CD8-positive, alpha-beta memory T cell (primary cell): ENCODE data around the gene ENDOU. TPM values are rescaled to one million over a fixed set of nuclear protein-coding genes. Genes with fewer than 3 reads are reported as not detected.
A peak's percentile ranks its signal among the peaks of the same experiment; 100 is the strongest.

Experiments
- CTCF ChIA-PET: fragments of 350-600 bp; sonication (Branson Sonifier 250); formaldehyde crosslinking; loops from one replicate; lab custom pipeline; 2021; ENCODE audit warnings: antibody characterized with exemption; lab: Charles Lee
- POLR2A ChIA-PET: fragments of 350-600 bp; sonication (Branson Sonifier 250); formaldehyde crosslinking; loops from one replicate; lab custom pipeline; 2021; ENCODE audit warnings: antibody characterized with exemption; lab: Charles Lee
- DNase-seq, 5 donors: peaks; one replicate each; pipeline versions ENCODE4 v3.0.0 to v3.0.0-alpha.2; 2020 to 2022; ENCODE audit warnings: mixed read lengths in 1 of 5
- H3K27ac ChIP-seq: one replicate; pipeline ENCODE4 v1.7.0; 2013; ENCODE audit warnings: low read depth, mild to moderate bottlenecking, low read length, moderate library complexity
- H3K27me3 ChIP-seq: 2 replicates; pipeline ENCODE4 v1.7.0; 2013; ENCODE audit warnings: low read length, mild to moderate bottlenecking; ENCODE audit not compliant: insufficient read depth, poor library complexity, severe bottlenecking
- H3K36me3 ChIP-seq: 2 replicates; pipeline ENCODE4 v1.7.0; 2013; ENCODE audit warnings: mild to moderate bottlenecking, low read length, moderate library complexity; ENCODE audit not compliant: insufficient read depth
- H3K4me1 ChIP-seq: 2 replicates; pipeline ENCODE4 v1.7.0; 2013; ENCODE audit warnings: mild to moderate bottlenecking, low read length, moderate library complexity; ENCODE audit not compliant: insufficient read depth
- H3K4me3 ChIP-seq: 2 replicates; pipeline ENCODE4 v1.7.0; 2013; ENCODE audit warnings: mild to moderate bottlenecking, low read length
- H3K9me3 ChIP-seq: 2 replicates; pipeline ENCODE4 v1.7.0; 2013; ENCODE audit warnings: mild to moderate bottlenecking, low read length
- H3K27ac Mint-ChIP-seq, 8 donors: one replicate each; pipeline ENCODE4 v1.8.0; 2020 to 2021; ENCODE audit warnings: mixed read lengths in 8 of 8, mild to moderate bottlenecking in 6 of 8, inconsistent platforms in 3 of 8, moderate library complexity in 3 of 8
- H3K27me3 Mint-ChIP-seq, 2 donors: one replicate each; pipeline ENCODE4 v1.8.0; 2020 to 2021; ENCODE audit warnings: mixed read lengths in 2 of 2, mild to moderate bottlenecking in 1 of 2, moderate library complexity in 1 of 2
- H3K36me3 Mint-ChIP-seq, 3 donors: one replicate each; pipeline ENCODE4 v1.8.0; 2020 to 2021; ENCODE audit warnings: mixed read lengths in 3 of 3, inconsistent platforms in 1 of 3, mild to moderate bottlenecking in 1 of 3
- H3K4me1 Mint-ChIP-seq, 3 donors: one replicate each; pipeline ENCODE4 v1.8.0; 2020 to 2021; ENCODE audit warnings: mixed read lengths in 3 of 3, inconsistent platforms in 1 of 3, mild to moderate bottlenecking in 1 of 3
- H3K4me3 Mint-ChIP-seq, 7 donors: one replicate each; pipeline ENCODE4 v1.8.0; 2020 to 2021; ENCODE audit warnings: mixed read lengths in 7 of 7, mild to moderate bottlenecking in 6 of 7, moderate library complexity in 4 of 7, inconsistent platforms in 2 of 7
- H3K9me3 Mint-ChIP-seq, 5 donors: one replicate each; pipeline ENCODE4 v1.8.0; 2020 to 2022; ENCODE audit warnings: mixed read lengths in 5 of 5, mild to moderate bottlenecking in 3 of 5, moderate library complexity in 2 of 5, inconsistent platforms in 1 of 5
- polyA plus RNA-seq: library from polyadenylated mRNA; unstranded; fragments of 300-500 nt; fragmentation: Illumina TruSeq; gene quantifications from one replicate; pipeline ENCODE4 v1.2.3, GENCODE V29; 2021
- total RNA-seq, 2 experiments: library from RNA; stranded (reverse); gene quantifications; one replicate each; pipeline ENCODE4 v1.2.3, GENCODE V29; 2021

The ENDOU gene
- total and polyA plus RNA-seq, 3 experiments from 2014 or later, result not detected

DNA sequence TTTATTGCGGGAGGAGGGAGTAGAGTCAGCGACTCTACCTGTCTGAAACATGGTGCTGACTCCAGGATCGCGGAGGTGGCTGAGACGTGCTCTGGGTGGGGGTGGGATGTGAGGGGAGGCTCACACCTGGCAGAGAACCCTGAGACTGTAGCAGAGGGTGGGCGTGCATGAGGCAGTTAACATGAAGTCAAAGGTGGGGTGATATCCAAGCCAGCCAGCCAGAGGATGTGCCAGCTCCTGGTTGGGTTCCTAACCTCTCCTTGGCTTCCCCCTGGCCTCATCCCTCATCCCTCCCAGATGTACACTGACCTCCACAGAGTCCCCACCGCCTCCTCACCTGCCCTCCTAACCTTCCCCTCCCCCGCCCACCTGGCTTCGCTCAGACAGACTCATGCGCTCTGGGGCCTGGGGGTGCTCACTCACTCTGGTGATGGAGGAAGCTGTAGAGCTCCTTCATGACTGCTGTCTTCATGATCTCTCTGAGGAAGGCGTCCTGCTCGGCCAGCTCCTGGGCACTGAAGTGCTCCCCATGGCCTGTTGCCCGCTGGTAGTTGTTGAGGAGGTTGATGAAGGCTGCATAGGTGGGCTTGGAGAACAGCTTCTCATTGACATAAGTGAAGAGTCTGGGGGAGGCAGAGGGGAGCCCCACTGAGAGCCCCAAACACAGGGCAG is 9.3 kb downstream of the ENDOU start:
- no peak for DNase-seq
- H3K27ac Mint-ChIP-seq, result peak overlapping the region in 1 of 8 donors; percentile 81
- Histone ChIP-seq H3K36me3 (no peaks in the 10 kb centered on the region), H3K9me3 (no peaks in the 10 kb centered on the region), H3K4me1 (peaks cover 23% of the 10 kb centered on the region), H3K4me3 (no peak overlapping the region), H3K27me3 (no peaks in the 10 kb centered on the region), H3K27ac (no peak overlapping the region)
- no peaks in the 10 kb centered on the region for H3K9me3 Mint-ChIP-seq
- peak overlapping the region in 1 of 7 donors; percentile 66 for H3K4me3 Mint-ChIP-seq
- H3K4me1 Mint-ChIP-seq, result peaks cover 10 to 22% (median 21%) of the 10 kb centered on the region in 3 donors
- peaks cover 0 to 5% (median 5%) of the 10 kb centered on the region in 3 donors for H3K36me3 Mint-ChIP-seq
- peaks cover 0 to 2% of the 10 kb centered on the region in 2 donors for H3K27me3 Mint-ChIP-seq
- ChIA-PET POLR2A (no interaction called here), CTCF (interaction anchor here (0.6 to 10.9 kb wide), 21 partner anchors 8 to 470 kb away, joined by 3 to 169 read pairs (median 8); partner anchors contain the start of genes ENDOU, RAPGEF3, RPAP3 and SLC48A1)

DNA sequence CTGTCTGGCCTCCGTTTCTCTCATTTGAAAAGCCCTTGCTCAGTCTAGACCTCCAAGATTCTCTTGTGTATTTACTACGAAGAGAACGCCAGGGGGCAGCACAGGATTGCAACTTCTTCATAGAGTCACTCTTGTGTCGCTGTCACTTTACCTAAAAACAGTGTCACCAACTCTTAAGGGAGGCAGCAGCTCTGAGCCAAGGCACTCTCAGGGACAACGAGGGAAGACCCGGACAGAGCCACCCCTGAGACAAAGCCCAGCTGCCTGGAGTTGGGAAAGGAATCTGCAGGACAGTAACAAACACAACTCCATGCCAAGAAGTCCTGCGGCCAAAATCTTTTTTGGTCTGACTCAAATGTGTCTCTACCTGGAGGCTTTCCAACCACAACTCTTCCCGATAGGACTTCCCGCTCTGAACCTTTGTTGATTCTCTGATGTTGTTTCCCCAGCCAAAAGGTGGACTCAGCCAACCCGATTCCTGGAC is 9.9 kb downstream of the ENDOU start:
- no peaks in the 10 kb centered on the region for H3K9me3 Mint-ChIP-seq
- ChIA-PET CTCF (interaction anchor here (0.6 to 10.9 kb wide), 22 partner anchors 8 to 471 kb away, joined by 3 to 169 read pairs (median 8); partner anchors contain the start of genes ENDOU, RAPGEF3, RPAP3 and SLC48A1), POLR2A (no interaction called here)
- Histone ChIP-seq H3K27me3 (no peaks in the 10 kb centered on the region), H3K4me3 (no peak overlapping the region), H3K27ac (no peak overlapping the region), H3K9me3 (no peaks in the 10 kb centered on the region), H3K4me1 (peaks cover 21% of the 10 kb centered on the region), H3K36me3 (no peaks in the 10 kb centered on the region)
- H3K27me3 Mint-ChIP-seq, result peaks cover 0 to 2% of the 10 kb centered on the region in 2 donors
- H3K4me3 Mint-ChIP-seq, result no peak overlapping the region
- H3K4me1 Mint-ChIP-seq, result peaks cover 6 to 16% (median 16%) of the 10 kb centered on the region in 3 donors
- H3K36me3 Mint-ChIP-seq, result peaks cover 0 to 6% (median 5%) of the 10 kb centered on the region in 3 donors
- peak overlapping the region in 4 of 8 donors; percentile 5 to 69 (median 17) for H3K27ac Mint-ChIP-seq
- peak; percentile 70 to 84 (median 74) for DNase-seq

DNA sequence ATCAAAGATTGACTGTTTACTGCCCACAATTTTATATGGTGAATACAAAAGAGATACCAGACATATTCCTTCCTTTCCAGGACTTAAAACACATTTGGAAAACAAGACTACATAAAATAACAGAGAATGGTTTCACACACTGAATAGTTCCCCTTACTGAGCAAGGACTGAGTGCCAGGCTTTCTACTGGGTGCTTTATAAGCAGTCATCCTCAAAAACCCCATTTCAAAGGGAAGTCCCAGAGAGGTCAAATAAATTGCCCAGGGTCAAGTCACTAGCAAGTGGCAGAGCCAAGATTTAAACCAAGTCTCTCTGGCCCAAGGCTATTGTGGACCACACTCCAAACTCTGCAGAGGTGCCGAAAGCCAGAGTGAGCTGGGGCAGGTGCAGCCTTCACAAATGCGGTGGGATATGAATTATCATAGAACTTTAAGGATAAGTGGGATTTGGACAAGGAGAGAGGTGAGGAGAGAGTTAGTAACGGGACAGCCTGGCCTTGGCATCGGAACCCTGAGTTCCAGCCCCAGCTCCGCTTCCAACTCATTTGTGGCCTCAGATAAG is 10.4 kb downstream of the ENDOU start:
- no peak for DNase-seq
- Histone ChIP-seq H3K4me3 (no peak overlapping the region), H3K4me1 (peaks cover 21% of the 10 kb centered on the region), H3K27me3 (no peaks in the 10 kb centered on the region), H3K36me3 (no peaks in the 10 kb centered on the region), H3K9me3 (no peaks in the 10 kb centered on the region), H3K27ac (no peak overlapping the region)
- Mint-ChIP-seq H3K36me3 (peaks cover 0 to 4% (median 2%) of the 10 kb centered on the region in 3 donors), H3K4me3 (no peak overlapping the region), H3K9me3 (no peaks in the 10 kb centered on the region), H3K27me3 (peaks cover 0 to 2% of the 10 kb centered on the region in 2 donors), H3K4me1 (peaks cover 6 to 16% (median 16%) of the 10 kb centered on the region in 3 donors), H3K27ac (peak overlapping the region in 3 of 8 donors; percentile 16 to 69 (median 18))
- POLR2A ChIA-PET, result no interaction called here
- CTCF ChIA-PET, result interaction anchor here (0.7 to 10.9 kb wide), 21 partner anchors 9 to 471 kb away, joined by 3 to 169 read pairs (median 8); partner anchors contain the start of genes ENDOU, RAPGEF3, RPAP3 and SLC48A1

DNA sequence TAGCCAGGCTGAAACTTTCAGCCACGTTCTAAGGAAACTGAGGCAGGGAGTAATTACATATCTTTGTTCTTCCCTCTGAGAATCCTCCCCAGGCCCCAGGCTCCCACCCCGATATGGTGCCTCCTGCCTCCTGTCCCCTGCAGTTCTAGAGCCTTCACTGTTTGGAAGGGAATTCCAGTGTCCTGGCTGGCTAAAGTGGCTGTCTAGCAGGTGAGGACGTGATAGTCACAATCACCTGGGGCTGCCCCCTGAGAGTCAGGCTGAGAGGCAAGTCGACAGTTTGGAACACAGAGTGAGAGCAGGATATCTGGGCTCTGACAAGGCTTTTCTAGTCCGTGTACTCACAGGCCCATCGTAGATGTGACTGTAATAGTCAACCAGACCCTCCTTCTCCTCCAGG is 13.1 kb downstream of the ENDOU start:
- H3K9me3 ChIP-seq, result no peaks in the 10 kb centered on the region
- H3K4me3 Mint-ChIP-seq, result no peak overlapping the region
- POLR2A ChIA-PET, result no interaction called here
- H3K4me1 ChIP-seq, result peaks cover 34% of the 10 kb centered on the region
- no peaks in the 10 kb centered on the region for H3K27me3 ChIP-seq
- no peaks in the 10 kb centered on the region for H3K36me3 ChIP-seq
- CTCF ChIA-PET, result interaction anchor here (8.4 to 10.9 kb wide), 2 partner anchors 30 to 59 kb away, joined by 82 to 169 read pairs; partner anchors contain the start of gene SLC48A1
- H3K4me3 ChIP-seq, result no peak overlapping the region
- DNase-seq, result no peak
- H3K27me3 Mint-ChIP-seq, result peaks cover 0 to 2% of the 10 kb centered on the region in 2 donors
- H3K36me3 Mint-ChIP-seq, result peaks cover 0 to 3% (median 0%) of the 10 kb centered on the region in 3 donors
- no peak overlapping the region for H3K27ac ChIP-seq
- peaks cover 18 to 33% (median 29%) of the 10 kb centered on the region in 3 donors for H3K4me1 Mint-ChIP-seq
- no peak overlapping the region for H3K27ac Mint-ChIP-seq
- no peaks in the 10 kb centered on the region for H3K9me3 Mint-ChIP-seq

DNA sequence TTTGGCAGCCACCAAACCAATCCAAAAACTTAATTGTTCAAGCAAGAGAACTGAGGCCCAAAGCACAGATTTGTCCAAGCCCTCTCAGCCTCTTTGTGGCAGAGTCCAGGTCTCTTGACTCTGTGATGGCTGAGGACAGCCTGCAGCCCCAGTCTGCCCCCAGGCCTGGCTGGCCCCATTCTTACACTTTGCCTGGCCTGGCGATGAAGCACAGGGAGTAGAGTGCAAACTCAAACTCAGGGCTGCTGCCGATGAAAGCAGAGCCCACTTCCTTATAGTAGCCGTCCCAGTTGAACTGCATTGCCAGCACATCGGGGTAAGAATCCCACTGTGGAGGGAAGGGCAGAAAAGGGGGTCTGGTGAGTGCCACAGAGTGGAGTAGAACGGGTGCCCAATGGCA is 13.8 kb downstream of the ENDOU start:
- peaks cover 20 to 41% (median 35%) of the 10 kb centered on the region in 3 donors for H3K4me1 Mint-ChIP-seq
- Histone ChIP-seq H3K9me3 (no peaks in the 10 kb centered on the region), H3K4me1 (peaks cover 35% of the 10 kb centered on the region), H3K36me3 (no peaks in the 10 kb centered on the region), H3K4me3 (no peak overlapping the region), H3K27ac (no peak overlapping the region), H3K27me3 (no peaks in the 10 kb centered on the region)
- H3K4me3 Mint-ChIP-seq, result peak overlapping the region in 1 of 7 donors; percentile 55
- H3K36me3 Mint-ChIP-seq, result peaks cover 0 to 3% (median 1%) of the 10 kb centered on the region in 3 donors
- H3K9me3 Mint-ChIP-seq, result no peaks in the 10 kb centered on the region
- CTCF ChIA-PET, result interaction anchor here (1.9 to 10.9 kb wide), 3 partner anchors 31 to 126 kb away, joined by 4 to 169 read pairs (median 34); partner anchors contain the start of gene SLC48A1
- H3K27me3 Mint-ChIP-seq, result peaks cover 0 to 2% of the 10 kb centered on the region in 2 donors
- no peak for DNase-seq
- POLR2A ChIA-PET, result no interaction called here
- H3K27ac Mint-ChIP-seq, result no peak overlapping the region

DNA sequence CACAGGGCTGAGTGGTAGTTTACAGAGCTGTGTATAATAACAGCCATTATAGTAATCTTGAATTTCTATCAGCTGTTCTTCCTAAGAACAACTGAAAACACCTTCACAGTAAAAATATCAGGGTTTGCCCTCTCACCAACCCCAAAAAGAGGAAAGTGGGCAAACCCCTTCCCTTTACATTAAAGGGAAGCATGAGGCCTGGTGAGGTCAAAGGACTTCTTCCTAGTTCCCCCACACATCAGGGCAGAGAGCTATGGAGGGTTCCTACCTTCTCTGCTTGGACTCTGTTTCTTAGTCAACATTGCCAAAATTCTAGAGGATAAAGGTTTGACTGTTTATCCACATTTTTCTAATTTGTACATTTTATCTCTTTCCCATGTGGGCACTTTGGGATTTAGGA is 15.0 kb downstream of the ENDOU start:
- ChIA-PET POLR2A (no interaction called here), CTCF (interaction anchor here (1.0 to 10.9 kb wide), 4 partner anchors 32 to 127 kb away, joined by 3 to 169 read pairs (median 19); partner anchors contain the start of gene SLC48A1)
- Histone ChIP-seq H3K27ac (no peak overlapping the region), H3K4me3 (no peak overlapping the region), H3K9me3 (no peaks in the 10 kb centered on the region), H3K36me3 (no peaks in the 10 kb centered on the region), H3K4me1 (peaks cover 29% of the 10 kb centered on the region), H3K27me3 (no peaks in the 10 kb centered on the region)
- Mint-ChIP-seq H3K9me3 (no peaks in the 10 kb centered on the region), H3K27ac (peak overlapping the region in 1 of 8 donors; percentile 20), H3K36me3 (peaks cover 0 to 8% (median 3%) of the 10 kb centered on the region in 3 donors), H3K27me3 (peaks cover 0 to 2% of the 10 kb centered on the region in 2 donors), H3K4me1 (peaks cover 19 to 41% (median 36%) of the 10 kb centered on the region in 3 donors), H3K4me3 (no peak overlapping the region)
- no peak for DNase-seq

DNA sequence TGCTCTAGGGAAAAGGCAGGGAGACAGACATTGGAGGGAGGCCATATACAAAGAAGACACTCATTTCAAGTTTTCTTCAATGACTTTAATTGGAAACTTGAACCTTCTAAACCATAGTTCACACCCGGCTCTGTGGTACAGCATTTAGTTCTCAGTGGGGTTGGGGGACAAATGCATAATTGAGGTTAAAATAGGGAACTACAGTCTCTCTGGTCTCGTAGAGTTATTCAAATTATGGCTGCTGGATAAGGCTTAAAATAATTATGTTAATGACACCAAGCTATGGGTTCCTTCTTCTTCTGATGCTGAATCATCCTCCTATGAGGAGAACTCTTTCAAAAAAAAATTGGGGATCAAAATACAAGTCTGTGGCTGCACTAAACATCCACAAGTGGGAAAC is 15.6 kb downstream of the ENDOU start:
- H3K27ac ChIP-seq, result no peak overlapping the region
- ChIA-PET CTCF (interaction anchor here (1.0 to 10.9 kb wide), 4 partner anchors 33 to 128 kb away, joined by 3 to 169 read pairs (median 19); partner anchors contain the start of gene SLC48A1), POLR2A (no interaction called here)
- no peak overlapping the region for H3K4me3 ChIP-seq
- H3K4me1 ChIP-seq, result peaks cover 33% of the 10 kb centered on the region
- no peaks in the 10 kb centered on the region for H3K9me3 ChIP-seq
- Mint-ChIP-seq H3K4me1 (peaks cover 25 to 44% (median 39%) of the 10 kb centered on the region in 3 donors), H3K4me3 (no peak overlapping the region), H3K36me3 (peaks cover 0 to 9% (median 3%) of the 10 kb centered on the region in 3 donors), H3K27ac (peak overlapping the region in 2 of 8 donors; percentile 9 to 35), H3K9me3 (no peaks in the 10 kb centered on the region), H3K27me3 (peaks cover 0 to 2% of the 10 kb centered on the region in 2 donors)
- DNase-seq, result no peak
- no peaks in the 10 kb centered on the region for H3K27me3 ChIP-seq
- no peaks in the 10 kb centered on the region for H3K36me3 ChIP-seq
